Prostate gland (tissue), 2 donors: ENCODE results near the gene TSC22D3. TPM values are rescaled to one million over a fixed set of nuclear protein-coding genes. Genes with fewer than 3 reads are reported as not detected.

Source experiments
- DNase-seq: peaks from one replicate; pipeline ENCODE4 v3.0.0-alpha.2; 2019; ENCODE audit warnings: low spot score
- H3K27ac ChIP-seq, 2 donors: fragments of 200-600 bp; sonication (generic); 2 replicates each; pipeline ENCODE4 v1.5.1; 2017 to 2019
- H3K27me3 ChIP-seq: fragments of 200-600 bp; sonication (generic); replicated peaks from 2 replicates; pipeline ENCODE4 v1.5.1; 2019; ENCODE audit not compliant: insufficient read depth
- H3K36me3 ChIP-seq, 2 donors: fragments of 200-600 bp; sonication (generic); 1 replicate in 1 of 2; 2 replicates in 1 of 2; pipeline versions ENCODE4 v1.5.1 to v1.8.1; 2017 to 2019
- H3K4me1 ChIP-seq: fragments of 200-600 bp; sonication (generic); replicated peaks from 2 replicates; pipeline ENCODE4 v1.5.1; 2019
- H3K4me3 ChIP-seq, 2 donors: fragments of 200-600 bp; sonication (generic); 2 replicates each; pipeline ENCODE4 v1.5.1; 2017 to 2019
- H3K9me3 ChIP-seq: fragments of 200-600 bp; sonication (generic); 2 replicates; pipeline ENCODE4 v1.5.1; 2017
- POLR2A ChIP-seq: fragments of 450-650 bp; IDR thresholded peaks from one replicate; pipeline ENCODE4 v1.6.1; 2016; ENCODE audit warnings: antibody characterized with exemption, mild to moderate bottlenecking
- POLR2AphosphoS5 ChIP-seq: sonication (generic); formaldehyde crosslinking; IDR thresholded peaks from one replicate; pipeline ENCODE4 v1.6.1; 2017; ENCODE audit warnings: antibody characterized with exemption
- WGBS: methylation state at CpG from one replicate; pipeline ENCODE4 v1.1.5; 2018; 5-methylcytosine and 5-hydroxymethylcytosine counted together
- intact Hi-C: fragments of 100-400 bp; cut with DNase I; formaldehyde crosslinking; loops from one replicate; pipeline ENCODE4 v1.14.2; 2022
- total RNA-seq, 2 donors: library from RNA; depleted of rRNA; stranded (reverse); fragments of >200 nt; gene quantifications; one replicate each; pipeline ENCODE4 v1.1.0, GENCODE V29; 2016
- TF ChIP-seq, protein P1 (sequence below), 4 experiments: fragments of 200-600 bp in 2 of 4; fragments of 450-650 bp in 2 of 4; sonication (generic) in 2 of 4; IDR thresholded peaks; 1 replicate in 3 of 4; 2 replicates in 1 of 4; pipeline ENCODE4 v1.5.1; 2016 to 2019; ENCODE audit warnings: antibody characterized with exemption in 4 of 4, mild to moderate bottlenecking in 2 of 4, moderate library complexity in 2 of 4

The TSC22D3 gene
- total RNA-seq, 2 donors from 2014 or later = 480 to 1,164 TPM

DNA sequence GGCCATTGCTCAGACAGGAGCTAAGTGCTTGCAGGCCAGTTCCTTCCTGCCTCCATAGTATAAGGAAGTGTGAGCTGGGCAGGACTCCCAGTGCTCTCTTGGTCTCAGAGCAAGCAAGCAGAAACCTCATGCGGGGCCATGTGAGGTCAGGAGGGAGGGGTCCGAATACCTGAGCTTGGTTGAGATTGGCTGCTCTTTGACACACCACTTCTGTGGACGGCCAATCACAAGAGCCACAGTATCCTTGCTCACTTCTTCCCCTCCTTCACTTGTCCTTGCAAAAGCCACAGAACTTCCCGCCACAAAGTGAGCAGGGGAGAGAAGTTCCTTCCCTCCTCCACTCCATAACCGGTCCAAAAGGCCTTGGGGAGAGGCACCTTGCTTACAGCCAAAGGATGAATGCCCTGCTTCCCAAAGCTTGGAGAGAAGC, 90.6 kb downstream of the TSC22D3 start:
- WGBS = 28% methylated on average over 5 of the region's 5 CpGs
- H3K36me3 ChIP-seq = no peaks in the 10 kb centered on the region
- H3K9me3 ChIP-seq = no peaks in the 10 kb centered on the region
- peak overlapping the region; percentile 41 to 61 for H3K27ac ChIP-seq
- intact Hi-C loops = no loop called here
- no peaks in the 10 kb centered on the region for H3K4me1 ChIP-seq
- TF ChIP-seq, protein P1, sequence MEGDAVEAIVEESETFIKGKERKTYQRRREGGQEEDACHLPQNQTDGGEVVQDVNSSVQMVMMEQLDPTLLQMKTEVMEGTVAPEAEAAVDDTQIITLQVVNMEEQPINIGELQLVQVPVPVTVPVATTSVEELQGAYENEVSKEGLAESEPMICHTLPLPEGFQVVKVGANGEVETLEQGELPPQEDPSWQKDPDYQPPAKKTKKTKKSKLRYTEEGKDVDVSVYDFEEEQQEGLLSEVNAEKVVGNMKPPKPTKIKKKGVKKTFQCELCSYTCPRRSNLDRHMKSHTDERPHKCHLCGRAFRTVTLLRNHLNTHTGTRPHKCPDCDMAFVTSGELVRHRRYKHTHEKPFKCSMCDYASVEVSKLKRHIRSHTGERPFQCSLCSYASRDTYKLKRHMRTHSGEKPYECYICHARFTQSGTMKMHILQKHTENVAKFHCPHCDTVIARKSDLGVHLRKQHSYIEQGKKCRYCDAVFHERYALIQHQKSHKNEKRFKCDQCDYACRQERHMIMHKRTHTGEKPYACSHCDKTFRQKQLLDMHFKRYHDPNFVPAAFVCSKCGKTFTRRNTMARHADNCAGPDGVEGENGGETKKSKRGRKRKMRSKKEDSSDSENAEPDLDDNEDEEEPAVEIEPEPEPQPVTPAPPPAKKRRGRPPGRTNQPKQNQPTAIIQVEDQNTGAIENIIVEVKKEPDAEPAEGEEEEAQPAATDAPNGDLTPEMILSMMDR (IDR thresholded peaks at IDR 0.05) = no peak
- TF ChIP-seq POLR2A = peak; percentile 52
- TF ChIP-seq POLR2AphosphoS5 = peak; percentile 75
- H3K27me3 ChIP-seq = no peaks in the 10 kb centered on the region
- peak; percentile 90 for DNase-seq
- no peak overlapping the region for H3K4me3 ChIP-seq

DNA sequence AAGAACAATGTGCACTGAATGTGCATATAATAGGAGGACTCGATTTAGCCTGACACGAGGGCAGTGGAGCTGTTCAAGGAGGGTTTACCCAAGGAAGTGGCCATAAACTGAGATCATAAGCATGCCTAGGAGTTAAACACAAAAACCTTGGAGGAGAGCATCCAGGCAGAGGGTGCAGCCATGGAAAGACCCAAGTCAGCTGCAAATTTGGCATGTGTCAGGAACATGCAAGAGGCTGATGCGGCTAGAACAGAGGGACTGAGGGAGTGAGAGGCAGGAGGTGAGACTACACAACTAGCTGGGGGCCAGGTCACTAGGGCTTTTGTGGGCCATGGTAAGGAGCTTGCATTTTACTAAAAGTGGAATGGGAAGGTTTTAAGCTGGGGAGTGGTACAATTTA, 91.7 kb downstream of the TSC22D3 start:
- Histone ChIP-seq H3K9me3 (no peaks in the 10 kb centered on the region), H3K36me3 (no peaks in the 10 kb centered on the region), H3K27me3 (no peaks in the 10 kb centered on the region), H3K4me3 (no peak overlapping the region), H3K27ac (peak overlapping the region; percentile 61 to 69), H3K4me1 (no peaks in the 10 kb centered on the region)
- 22% methylated on average over 3 of the region's 3 CpGs for WGBS
- no peak for DNase-seq
- TF ChIP-seq, protein P1 (IDR thresholded peaks at IDR 0.05) = no peak
- no peak for TF ChIP-seq POLR2AphosphoS5
- intact Hi-C loops = no loop called here

DNA sequence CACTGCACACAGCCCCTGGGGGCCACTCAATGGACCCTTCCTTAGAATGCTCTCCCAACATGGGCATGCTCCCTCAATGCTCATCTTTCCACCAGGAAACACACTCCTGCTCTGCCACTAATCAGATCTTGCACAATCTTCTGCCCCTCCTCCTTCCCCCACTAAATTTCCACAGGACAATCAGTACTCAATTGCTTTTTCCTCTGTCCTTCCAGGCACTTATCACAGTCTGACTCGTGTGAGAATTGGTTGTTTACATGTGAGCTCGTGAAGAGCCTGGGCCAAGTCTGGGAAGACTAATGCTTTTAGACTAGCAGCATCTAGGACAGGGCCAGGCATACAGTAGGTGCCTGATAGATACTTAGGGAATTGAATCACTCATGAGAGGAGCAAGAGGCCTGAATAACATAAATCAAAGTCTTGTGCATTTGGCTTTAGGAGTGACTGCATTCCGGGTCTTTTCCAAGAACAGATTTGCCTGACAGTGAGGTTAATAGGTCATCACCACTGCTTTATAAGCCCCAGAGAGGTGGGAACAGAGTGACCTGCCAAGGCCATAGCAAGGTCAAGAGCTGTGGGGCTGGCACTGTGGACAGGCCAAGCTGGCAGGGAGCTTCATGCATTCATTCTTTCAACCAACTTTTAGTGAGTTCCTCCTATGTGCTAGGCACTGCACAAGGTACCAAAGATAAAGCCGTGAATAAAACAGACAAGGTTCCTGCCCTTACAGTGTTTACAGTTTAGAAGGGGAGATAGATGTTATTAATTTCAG, 92.3 kb downstream of the TSC22D3 start:
- no peak for TF ChIP-seq POLR2A
- peak; percentile 91 for TF ChIP-seq POLR2AphosphoS5
- WGBS = 18% methylated on average over 4 of the region's 4 CpGs
- intact Hi-C loops = no loop called here
- DNase-seq = peak; percentile 44
- Histone ChIP-seq H3K36me3 (no peaks in the 10 kb centered on the region), H3K4me3 (no peak overlapping the region), H3K27me3 (no peaks in the 10 kb centered on the region), H3K9me3 (no peaks in the 10 kb centered on the region), H3K27ac (peak overlapping the region; percentile 61 to 69), H3K4me1 (no peaks in the 10 kb centered on the region)

DNA sequence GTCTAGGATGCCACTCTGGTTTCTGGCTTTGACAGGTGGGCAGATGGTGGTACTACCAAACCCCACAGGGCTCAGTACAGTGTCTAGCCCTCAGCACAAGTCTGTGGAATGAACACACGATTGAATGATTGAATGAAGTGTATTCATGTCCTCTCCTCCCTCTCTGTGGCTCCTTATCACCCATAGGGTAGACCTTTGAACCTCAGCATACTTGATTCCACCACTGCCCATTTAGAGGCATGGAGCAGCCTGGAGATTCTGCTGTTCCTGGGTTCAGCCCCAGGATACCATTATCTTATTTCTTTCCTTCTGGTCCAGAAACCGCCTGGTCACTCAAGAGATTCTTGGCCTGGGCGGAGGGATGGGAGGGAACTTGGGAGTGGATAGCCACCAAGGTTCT, 93.3 kb downstream of the TSC22D3 start:
- TF ChIP-seq, protein P1 (IDR thresholded peaks at IDR 0.05) = no peak
- TF ChIP-seq POLR2A (no peak), POLR2AphosphoS5 (no peak)
- DNase-seq = no peak
- intact Hi-C loops = no loop called here
- Histone ChIP-seq H3K27ac (peak overlapping the region; percentile 61 to 69), H3K4me1 (no peaks in the 10 kb centered on the region), H3K36me3 (no peaks in the 10 kb centered on the region), H3K27me3 (no peaks in the 10 kb centered on the region), H3K9me3 (no peaks in the 10 kb centered on the region), H3K4me3 (no peak overlapping the region)
- 100% methylated on average over 3 of the region's 3 CpGs for WGBS

DNA sequence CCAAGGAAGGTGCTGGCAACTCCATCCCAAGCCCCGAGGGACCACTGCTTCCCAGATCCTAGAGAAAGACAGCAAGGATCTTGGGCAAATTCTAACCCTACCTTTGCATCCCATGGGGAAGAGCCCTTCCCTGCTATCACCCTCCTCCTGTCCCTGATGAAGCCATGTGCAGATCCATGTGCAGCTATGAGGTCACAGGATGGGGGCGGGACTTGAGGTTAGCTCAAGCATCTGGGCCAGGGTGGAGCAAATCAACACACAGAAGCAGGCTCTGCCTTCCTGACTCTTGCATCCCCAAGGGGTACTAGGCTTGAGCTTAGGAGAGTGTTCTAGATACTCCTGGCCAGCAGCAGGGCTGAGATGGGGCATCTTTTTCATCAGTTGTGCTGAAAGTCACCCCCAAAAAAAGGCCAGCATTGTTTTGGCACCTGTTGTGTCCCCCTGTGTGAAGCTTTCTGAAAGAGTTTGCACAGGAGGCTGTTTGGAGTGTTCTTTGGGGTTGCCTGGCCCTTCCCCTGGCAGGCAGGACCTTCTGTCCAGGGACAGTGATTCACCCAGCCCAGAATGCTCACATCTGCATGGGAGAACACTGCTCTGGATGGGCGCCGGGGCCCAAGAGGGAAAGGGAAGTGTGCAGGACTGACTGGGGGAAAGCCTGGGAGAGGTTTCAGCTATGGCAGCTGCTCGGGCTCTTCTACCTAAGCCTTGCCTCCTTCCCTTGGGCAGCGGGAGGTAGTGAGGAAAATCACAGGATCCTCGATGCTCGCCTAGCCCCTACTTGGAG, 96.4 kb downstream of the TSC22D3 start:
- Histone ChIP-seq H3K36me3 (no peaks in the 10 kb centered on the region), H3K27ac (no peak overlapping the region), H3K4me1 (no peaks in the 10 kb centered on the region), H3K27me3 (no peaks in the 10 kb centered on the region), H3K4me3 (no peak overlapping the region), H3K9me3 (no peaks in the 10 kb centered on the region)
- WGBS = 77% methylated on average over 8 of the region's 8 CpGs
- TF ChIP-seq POLR2AphosphoS5 = no peak
- TF ChIP-seq, protein P1 (IDR thresholded peaks at IDR 0.05) = no peak
- TF ChIP-seq POLR2A = no peak
- intact Hi-C loops = no loop called here
- no peak for DNase-seq
